NCI-H146 treated with DMSO at 0.1 percent for 48 hours (cell line): Measurements from ENCODE around the gene TNKS2.
"Not testable (repeated sequence)": the region's sequence is repeated elsewhere in the genome, so short reads cannot be mapped to it uniquely, and the experiment has no call there.

Experiments
- DNase-seq: peaks from one replicate; lab custom pipeline; 2025; ENCODE audit not compliant: unreplicated experiment; lab: John Stamatoyannopoulos, UW

The TNKS2 gene

DNA sequence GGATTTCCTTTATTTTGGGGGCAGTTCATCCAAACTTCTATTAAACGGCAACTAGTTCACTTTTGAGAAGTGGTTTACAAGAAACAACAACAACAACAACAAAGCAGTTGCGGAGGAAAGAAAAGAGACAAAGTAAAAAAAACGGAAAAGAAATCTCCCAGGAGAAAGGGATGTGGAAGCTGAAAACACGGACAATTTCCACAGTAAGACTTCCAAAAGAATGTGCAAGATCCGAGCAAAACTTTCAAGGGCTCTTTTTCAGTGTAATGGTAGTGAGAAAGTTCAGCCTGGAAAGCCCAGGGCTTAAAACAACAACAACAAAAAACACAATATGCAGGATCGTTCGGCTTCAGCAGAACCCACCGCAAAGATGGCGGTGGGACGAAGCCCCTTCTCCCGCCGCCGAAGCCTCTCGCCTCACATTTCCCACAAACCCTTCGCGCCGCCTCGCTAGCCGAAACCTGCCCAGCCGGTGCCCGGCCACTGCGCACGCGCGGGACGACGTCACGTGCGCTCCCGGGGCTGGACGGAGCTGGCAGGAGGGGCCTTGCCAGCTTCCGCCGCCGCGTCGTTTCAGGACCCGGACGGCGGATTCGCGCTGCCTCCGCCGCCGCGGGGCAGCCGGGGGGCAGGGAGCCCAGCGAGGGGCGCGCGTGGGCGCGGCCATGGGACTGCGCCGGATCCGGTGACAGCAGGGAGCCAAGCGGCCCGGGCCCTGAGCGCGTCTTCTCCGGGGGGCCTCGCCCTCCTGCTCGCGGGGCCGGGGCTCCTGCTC lies at the start of gene TNKS2:
TSS of gene TNKS2 (plus strand) at position 553 of the 775 bp plus-strand sequence. CDS start 265 bp downstream, outside the sequence.
- peak; percentile 76 for DNase-seq

GRCh38 chr10:91749592-91749991 lies 48.6 kb upstream of the TNKS2 start:
- DNase-seq = not testable (repeated sequence)

GRCh38 chr10:91756286-91756685 lies 41.9 kb upstream of the TNKS2 start:
- no peak for DNase-seq

DNA sequence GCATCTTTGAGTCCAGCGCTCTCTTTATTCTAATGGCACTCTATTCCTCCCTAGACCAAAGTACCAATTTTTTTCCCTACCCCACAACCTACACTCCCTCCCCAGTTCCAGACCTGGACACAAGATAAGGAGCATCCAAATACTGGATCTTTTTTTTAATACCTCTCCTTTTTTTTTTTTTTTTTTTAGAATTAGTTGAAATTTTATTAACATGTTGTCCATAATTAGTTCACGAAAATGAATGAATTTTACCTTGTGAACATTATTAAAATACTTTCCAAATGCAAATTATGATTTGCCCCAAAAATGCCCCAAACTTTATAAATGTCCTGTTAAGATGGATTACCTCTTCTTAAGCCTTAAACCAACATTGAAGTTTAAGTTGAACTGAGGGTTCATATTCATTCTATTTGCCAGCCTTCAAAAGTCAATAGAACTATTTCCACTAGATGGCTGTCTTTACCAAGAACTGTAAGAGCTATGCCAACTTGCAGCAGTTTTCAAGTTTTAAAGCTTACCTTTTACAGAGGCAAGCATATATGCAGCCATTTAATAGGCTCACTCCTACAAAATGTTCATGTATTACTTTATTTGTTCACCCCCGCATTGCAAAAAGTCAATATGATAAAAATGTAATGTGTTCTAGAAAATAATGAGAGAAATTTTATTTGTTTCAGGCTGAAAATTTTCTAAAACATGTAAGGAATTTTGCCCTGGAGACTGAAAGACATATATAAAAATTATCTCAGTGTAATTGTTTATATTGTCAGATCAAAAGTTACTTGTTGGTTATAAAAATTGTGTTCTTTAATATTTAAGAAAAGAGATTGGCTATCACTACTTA lies 39.7 kb upstream of the TNKS2 start:
- DNase-seq = peak; percentile 47

- DNase-seq = no peak
Observed at GRCh38 chr10:91759581-91759986, 38.6 kb upstream of the TNKS2 start.

GRCh38 chr10:91761721-91762120 lies 36.5 kb upstream of the TNKS2 start:
- DNase-seq = no peak

DNA sequence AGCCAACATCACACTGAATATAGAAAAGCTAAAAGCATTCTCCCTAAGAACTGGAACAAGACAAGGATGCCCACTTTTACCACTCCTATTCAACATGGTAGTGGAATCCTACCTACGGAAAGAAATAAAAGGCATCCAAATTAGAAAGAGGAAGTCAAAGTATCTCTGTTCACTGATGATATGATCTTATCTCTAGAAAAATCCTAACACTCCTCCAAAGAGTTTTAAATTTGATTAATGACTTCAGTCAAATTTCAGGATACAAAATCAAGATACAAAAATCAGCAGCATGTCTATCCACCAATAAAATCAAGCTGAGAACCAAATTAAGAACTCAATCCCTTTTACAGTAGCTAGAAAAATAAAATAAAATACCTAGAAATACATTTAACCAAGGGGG lies 35.3 kb upstream of the TNKS2 start:
- DNase-seq = no peak

DNA sequence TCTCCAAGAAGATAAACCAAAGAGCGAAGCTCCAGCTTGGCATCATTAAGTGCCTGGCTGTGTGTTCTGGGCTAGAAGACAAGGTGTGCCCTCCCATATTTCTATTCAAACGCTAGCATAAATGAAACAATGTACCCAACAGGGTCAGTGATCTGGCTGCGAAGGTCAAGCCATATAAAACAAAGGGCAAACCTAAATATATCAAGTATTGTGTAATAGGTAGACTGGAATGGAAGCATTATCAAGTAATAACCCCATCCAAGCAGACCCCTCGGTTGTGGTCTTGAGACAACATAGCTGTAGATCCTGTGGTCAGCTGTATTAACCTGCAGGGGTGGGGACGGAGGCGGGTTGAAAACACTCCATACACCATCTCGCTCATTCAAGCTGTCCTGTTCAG lies 31.6 kb upstream of the TNKS2 start:
- no peak for DNase-seq

GRCh38 chr10:91768123-91768522 lies 30.1 kb upstream of the TNKS2 start:
- DNase-seq = no peak

GRCh38 chr10:91771907-91772306 lies 26.3 kb upstream of the TNKS2 start:
- DNase-seq = no peak

GRCh38 chr10:91772461-91772860 lies 25.8 kb upstream of the TNKS2 start:
- DNase-seq = no peak

DNA sequence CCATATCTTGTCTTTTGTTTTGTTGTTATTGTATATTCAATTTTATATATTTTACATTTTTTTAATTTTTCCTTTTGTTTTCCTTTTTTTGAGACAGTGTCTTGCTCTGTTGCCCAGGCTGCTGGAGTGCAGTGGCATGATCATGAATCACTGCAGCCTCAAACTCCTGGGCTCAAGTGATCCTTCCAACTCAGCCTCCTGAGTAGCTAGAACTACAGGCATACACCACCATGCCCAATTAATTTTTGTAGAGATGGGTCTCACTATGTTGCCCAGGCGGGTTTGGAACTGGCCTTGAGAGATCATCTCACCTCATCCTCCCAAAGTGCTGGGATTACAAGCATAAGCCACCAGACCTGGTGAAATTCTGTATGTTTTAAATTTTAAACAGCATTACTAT lies 25.4 kb upstream of the TNKS2 start:
- DNase-seq = no peak

DNA sequence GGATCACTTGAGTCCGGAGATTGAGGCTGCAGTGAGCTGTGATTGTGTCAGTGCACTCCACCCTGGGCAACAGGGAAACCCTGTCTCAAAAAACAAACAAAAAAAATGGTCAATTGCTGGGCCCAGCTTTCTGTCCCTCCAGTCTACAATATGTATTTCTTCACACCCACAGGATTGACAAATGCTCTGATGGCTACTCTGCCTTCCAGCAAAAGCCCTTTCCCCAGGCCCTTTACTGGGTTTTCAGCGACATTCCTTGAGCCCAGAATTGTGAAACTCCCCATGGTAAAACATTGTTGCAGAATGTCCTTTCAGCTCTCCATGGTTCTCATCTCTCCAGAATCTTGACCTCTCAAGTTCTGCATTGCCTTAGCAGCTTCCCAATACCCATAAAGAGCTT lies 23.7 kb upstream of the TNKS2 start:
- DNase-seq = no peak

- DNase-seq = no peak
Observed at GRCh38 chr10:91775731-91776130, 22.5 kb upstream of the TNKS2 start.

DNA sequence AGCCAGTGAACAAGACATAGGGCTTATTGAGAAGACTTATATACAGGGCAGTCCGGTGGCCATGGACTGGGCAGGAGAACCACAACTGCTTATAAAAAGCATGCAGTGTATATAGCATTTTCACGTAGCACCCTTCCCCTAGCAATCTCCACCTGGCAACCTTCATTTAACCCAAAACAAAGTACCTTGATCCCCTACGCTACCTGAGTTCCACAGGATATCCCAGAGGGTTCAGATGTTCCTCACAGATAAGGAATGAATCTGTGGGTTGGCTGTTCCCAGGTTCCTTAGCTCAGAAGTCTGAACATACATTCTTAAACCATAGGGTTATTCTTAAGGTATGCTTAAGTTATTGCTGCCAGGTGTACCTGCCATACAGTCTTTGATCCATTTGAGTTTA lies 22.0 kb upstream of the TNKS2 start:
- DNase-seq = no peak

- no peak for DNase-seq
Observed at GRCh38 chr10:91778485-91778884, 19.7 kb upstream of the TNKS2 start.

- no peak for DNase-seq
Observed at GRCh38 chr10:91779011-91779605, 19.1 kb upstream of the TNKS2 start.

DNA sequence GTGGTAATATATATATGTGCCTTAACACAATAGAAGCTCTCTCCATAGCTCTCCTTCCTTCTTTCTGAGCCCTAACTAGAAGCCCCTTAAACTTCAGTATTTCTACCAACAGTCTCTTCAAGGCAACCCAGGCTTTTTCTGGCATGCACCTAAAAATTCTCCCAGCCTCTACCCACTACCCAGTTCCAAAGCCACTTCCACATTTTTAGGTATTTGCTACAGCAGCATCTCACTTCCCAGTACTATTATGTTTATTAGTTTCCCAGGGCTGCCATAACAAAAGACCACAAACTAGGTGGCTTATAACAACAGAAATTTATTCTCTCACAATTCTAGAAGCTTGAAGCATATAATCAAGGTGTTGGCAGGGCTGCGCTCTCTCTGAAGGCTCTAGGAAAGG lies 15.7 kb upstream of the TNKS2 start:
- no peak for DNase-seq

DNA sequence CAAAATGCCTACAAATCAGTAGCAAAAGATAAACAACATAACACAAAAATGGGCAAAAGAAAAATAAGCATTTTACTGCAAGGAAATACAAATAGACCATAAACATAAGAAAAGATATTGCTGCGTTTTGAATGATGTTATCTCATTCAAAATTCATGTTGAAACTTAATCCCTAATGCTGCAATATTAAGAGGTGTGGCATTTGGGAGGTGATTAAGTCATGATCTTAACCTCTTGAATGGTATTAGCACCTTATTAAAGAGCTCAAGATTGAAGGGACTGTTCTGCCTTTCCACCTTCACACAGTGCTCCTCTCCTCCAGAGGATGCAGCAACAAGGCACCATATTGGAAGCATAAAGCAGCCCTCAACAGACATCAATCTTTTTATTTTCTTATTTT lies 12.4 kb upstream of the TNKS2 start:
- DNase-seq = no peak

DNA sequence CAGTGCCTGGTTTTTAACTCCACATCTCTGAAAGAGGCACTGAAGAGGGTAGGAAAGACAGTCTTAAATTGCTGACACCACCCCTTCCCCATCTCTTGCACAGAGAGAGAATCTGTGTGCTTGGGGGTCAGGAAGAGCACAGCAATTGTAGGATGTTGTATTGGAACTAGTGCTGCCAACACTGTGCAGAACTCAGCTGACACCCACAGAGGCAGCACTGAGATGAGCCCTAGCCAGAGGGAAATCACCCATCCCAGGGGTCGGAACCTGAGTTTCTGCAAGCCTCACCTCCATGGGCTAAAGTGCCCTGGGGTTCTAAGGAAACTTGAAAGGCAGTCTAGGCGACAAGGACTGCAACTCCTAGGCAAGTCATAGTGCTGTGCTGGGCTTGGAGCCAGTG lies 11.0 kb upstream of the TNKS2 start:
- DNase-seq = no peak

DNA sequence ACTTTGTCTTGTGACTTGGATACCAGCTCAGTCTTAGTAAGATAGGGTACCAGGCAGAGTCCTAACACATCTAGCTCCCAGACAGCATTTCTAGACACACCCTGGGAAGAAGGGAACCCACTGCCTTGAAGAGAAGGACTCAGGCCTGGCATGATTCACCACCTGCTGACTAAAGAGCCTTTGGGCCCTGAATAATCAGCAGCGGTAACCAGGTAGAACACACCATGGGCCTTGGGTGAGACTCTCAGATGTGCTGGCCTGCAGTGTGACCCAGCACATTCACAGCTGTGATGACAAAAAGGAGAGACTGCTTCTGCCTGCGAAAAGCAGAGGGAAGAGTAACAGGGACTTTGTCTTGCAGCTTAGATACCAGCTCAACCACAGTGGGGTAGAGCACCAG lies 10.4 kb upstream of the TNKS2 start:
- no peak for DNase-seq

GRCh38 chr10:91788527-91788926 lies 9.7 kb upstream of the TNKS2 start:
- no peak for DNase-seq
